HG03469 (cell line): ENCODE results near the gene CARS1.

Source experiments
- ATAC-seq: cut with Tn5 transposase; IDR thresholded peaks from one replicate; pipeline ENCODE4 v1.9.1; 2021; ENCODE audit warnings: mild to moderate bottlenecking, moderate library complexity, moderate number of reproducible peaks; ENCODE audit not compliant: unreplicated experiment

CARS1 gene

GRCh38 chr11:3010521-3011275 is 46.5 kb downstream of the CARS1 start:
- no peak for ATAC-seq

DNA sequence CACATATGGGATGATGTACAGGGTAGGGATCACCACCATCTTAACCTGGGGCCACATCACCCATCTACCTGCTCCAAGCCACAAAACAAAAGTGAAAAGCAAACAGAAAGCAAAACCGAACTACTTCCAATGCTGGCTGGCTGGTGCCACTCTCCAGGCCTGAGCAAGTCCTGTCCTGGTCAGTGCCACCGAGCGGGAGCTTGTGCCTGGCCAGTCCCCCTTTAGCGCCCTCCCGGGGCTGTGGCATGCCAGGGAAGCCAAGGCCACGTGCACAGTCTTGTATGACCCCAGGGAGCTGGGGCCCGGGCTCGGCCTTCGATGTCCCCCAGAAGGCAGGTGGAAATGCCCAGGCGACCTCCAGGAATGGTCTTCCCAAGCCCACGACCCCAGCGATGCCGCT is 47.2 kb downstream of the CARS1 start:
- no peak for ATAC-seq

- no peak for ATAC-seq
Measured at GRCh38 chr11:3009481-3009880, 47.7 kb downstream of the CARS1 start.

DNA sequence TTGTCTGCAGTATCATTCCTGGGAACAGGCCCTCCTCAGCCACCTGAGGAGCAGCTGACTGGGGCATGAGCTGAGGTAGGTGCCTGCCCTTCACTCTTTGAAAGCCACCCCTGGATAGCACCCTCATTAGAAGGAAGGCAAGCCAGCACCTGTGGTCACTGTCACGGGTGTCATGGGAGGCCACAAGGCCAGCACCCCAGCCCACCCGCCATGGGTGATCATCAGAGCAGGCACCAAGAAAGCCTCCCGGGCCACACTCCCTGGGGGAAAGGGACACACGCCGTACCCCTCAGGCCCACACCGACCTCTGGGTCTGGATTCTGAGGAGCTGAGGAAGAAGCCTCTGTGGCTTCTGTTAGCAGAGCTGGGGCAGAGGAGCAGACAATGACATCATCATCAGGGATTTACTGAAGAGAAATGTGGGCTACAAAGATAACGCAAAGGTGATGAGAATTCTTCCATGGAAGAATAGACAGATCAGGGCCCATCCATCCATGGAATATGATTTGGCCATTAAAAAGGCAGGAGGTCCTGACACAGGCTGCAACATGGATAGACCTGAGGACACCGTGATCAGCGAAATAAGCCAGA is 48.4 kb downstream of the CARS1 start:
- no peak for ATAC-seq

DNA sequence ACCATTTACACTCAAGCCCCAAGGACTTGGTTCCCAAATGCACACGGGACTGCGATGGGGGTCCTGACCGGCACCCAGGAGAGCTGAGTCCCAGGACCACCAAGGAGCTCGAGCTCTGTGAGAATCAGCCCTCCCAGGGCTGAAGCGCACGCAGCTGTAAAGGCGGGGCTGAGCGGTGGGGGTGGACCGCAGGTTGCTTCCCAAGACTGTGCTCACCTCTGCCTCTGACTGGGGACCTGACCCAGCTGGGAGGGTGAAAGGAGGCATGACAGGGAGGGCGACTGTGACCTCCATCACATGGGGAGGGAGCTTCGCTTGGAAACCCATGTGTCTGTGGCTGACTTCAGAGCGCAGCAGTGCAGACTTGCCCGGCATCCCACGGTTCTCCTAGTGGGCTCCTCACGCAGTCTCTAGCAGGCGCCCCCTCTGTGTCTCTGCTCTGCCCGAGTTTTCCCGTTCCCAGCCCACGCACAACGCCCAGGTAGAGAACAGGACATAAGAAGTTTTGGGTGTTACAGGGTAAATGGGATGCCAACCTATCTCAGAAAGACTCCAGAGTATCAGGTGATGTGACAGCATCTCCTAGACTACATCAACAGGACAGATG is 49.7 kb downstream of the CARS1 start:
- ATAC-seq = no peak

GRCh38 chr11:3006505-3007260 is 50.5 kb downstream of the CARS1 start:
- ATAC-seq = no peak

GRCh38 chr11:3004481-3004880 is 52.7 kb downstream of the CARS1 start:
- no peak for ATAC-seq

DNA sequence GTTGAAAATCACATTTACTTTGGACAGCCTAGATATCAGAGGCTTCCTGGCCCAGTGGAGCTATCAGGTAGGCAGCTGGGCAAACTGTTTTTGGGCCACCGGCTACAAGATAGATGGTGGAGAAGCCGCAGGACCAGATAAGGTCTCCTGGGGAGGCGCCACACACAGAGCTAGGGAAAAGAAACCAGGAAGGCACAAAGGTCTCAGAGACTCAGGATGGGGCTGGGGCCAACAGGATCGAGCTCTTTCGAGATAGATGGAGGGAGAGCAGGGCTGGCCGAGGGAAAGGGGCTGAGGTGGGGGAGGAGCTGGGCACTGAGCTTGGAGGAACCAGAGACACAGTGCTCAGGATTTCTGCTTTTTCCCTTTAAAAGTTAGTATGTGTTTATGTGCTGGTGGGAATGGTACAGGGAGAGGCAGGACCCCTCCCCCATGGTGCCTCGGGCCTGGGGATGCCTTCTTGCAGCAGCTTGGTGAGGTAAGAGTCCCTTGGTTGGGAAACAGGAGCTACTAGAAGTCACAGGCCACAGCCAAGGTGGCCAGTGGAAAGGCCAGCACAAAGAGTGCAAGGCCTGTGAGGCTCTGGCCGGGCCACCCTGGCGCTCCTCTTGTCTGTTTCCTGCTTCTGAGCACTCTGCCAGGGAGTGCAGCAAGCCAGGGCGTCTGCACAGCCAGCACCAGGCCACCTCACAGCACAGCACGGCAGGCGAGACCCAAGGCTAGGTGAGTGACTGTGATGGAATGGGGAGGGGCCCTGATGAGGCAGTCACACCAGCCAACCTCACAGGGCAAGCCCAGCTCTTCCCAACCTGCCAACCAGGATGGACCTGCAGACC is 53.6 kb downstream of the CARS1 start:
- no peak for ATAC-seq

- ATAC-seq = no peak
Measured at GRCh38 chr11:3002871-3003270, 54.4 kb downstream of the CARS1 start.

- ATAC-seq = no peak
Measured at GRCh38 chr11:3002351-3002861, 54.8 kb downstream of the CARS1 start.

DNA sequence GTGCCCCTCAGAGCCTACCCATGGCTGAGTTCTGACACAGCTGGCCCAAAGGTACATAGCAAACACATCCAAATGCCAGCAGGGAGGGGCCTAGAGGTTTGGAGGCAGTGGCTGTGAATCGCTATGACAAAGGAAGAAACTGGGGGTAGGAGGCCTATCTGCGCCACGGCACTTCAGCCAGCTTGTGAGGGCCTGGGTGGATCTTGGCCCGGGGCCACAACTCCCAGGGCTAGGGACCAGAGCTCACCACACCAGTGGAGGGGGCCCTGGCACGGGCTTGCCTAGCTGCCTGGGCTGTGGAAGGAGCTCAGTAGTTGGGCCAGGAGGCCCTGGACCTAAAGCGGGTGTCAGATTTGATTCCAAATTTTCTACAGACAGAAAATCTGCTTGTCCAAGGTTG is 55.7 kb downstream of the CARS1 start:
- no peak for ATAC-seq

- no peak for ATAC-seq
Measured at GRCh38 chr11:3000032-3000961, 56.9 kb downstream of the CARS1 start.

- no peak for ATAC-seq
Measured at GRCh38 chr11:2999464-2999998, 57.7 kb downstream of the CARS1 start.

DNA sequence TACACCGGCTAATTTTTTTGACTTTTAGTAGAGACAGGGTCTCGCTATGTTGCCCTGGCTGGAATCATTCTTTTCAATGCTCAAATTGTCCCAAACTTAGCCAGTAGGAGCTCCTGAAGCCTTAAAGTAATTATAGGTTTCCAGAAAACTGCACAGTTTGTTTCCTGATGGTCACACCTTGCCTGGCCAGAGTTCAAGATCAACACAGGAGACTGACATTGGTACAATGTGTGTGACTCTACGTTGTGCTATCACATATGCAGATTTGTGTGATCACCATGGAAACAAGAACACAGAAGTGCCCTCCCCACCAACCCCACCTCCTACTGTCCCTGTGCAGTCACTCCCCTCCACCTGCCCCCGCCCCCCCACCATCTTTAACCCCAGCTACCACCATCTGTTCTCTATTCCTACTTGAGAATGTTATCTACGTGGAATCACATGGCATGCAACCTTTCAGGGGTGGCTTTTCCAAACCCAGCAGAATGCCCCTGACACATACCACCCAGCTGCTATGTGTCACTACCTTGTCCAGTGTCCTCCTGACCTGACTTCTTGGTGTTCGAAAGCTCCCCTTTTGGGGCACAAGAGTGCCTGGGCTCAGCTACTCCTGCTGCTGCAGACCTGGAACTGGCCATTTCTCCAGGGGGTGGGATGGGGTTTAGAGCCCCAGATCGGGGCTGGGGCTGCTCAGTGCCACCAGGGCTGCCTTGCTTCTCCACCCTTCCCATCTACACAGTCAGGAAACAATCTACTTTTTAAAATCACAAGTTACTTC is 59.0 kb downstream of the CARS1 start:
- no peak for ATAC-seq

DNA sequence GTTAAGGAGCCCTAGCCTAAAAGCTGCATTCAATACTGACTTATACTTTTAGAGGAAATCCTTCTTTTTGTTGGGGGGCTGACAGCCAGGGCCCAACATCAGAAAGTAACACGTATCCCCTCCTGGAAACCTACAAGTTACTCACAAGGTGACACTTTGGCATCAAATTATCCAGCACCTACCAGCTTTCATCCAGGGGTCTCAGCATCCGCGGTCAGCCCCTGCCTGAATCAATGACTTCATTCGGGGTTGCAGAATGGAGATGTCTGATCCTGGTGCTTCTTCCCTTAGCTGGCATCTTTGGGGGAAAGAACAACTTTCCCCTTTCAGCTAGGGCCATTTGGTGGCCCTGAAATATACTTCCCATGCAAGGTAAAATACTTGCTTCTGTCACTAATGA is 59.8 kb downstream of the CARS1 start:
- ATAC-seq = no peak

GRCh38 chr11:2996976-2997375 is 60.2 kb downstream of the CARS1 start:
- no peak for ATAC-seq

GRCh38 chr11:2995893-2996554 is 61.2 kb downstream of the CARS1 start:
- ATAC-seq = no peak

DNA sequence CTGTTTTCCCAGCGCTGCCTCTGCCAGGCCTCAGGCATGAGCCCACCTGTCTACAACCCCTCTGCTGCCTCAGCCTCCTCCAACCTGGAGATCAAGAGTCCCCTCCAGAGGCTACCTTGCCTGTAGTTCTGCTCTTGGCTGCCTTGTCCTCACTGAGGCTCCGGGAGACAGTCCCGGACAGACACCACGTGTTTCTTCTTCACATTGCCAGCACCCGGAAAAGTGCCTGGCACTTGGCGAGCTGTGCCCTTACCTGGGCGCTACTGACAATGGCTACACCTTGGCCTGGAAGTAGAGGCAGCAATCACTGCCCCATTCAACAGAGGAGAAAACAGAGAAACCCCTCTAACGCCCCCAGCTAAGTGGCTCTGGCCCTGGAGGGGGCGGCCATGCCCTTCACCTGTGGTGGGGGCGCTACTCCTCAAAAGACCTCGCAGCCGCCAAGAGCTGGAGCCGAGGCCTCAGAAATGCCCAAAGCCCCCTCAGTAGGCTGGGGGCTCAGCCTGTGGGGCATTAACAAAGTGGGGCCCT is 62.1 kb downstream of the CARS1 start:
- ATAC-seq = no peak
